ENCODE data around the gene EHD2.
"Not testable (repeated sequence)": the region's sequence is repeated elsewhere in the genome, so short reads cannot be mapped to it uniquely, and the experiment has no call there.

EHD2 gene

GRCh38 chr19:47754206-47755064 lies 41.2 kb downstream of the EHD2 start:
- no peak for DNase-seq

DNA sequence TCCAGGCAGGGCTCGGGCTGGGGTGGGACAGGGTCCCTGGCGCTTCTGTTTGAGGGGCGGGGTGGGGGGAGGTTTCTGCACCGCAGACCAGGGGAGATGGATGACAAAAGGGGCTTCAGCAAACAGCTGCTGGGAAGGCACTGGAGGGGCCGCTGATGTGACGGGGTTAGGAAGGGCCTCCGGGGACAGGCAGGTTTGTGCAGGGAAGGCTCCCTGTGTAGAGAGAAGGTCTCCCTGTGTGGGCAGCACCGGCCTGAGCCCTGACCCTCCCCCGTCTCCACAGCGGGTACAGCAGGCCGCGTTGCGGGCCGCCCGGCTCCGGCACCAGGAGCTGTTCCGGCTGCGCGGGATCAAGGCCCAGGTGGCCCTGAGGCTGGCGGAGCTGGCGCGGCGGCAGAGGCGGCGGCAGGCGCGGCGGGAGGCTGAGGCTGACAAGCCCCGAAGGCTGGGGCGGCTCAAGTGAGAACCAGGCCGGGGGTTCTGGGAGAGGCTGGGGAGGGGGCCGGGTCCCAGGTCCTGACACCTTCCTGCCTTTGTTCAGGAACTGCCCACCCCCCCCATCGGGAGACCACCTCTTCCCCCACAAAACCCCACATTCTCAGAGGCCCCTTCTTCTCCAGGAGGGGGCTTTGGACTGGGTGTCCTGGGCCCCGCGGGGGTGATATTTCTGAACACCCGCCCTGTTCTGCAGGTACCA lies 42.0 kb downstream of the EHD2 start:
- DNase-seq: no peak

- DNase-seq: no peak
These were observed 42.8 kb downstream of the EHD2 start for GRCh38 chr19:47755762-47756626.

GRCh38 chr19:47756627-47756929 lies 43.4 kb downstream of the EHD2 start:
- DNase-seq: no peak

DNA sequence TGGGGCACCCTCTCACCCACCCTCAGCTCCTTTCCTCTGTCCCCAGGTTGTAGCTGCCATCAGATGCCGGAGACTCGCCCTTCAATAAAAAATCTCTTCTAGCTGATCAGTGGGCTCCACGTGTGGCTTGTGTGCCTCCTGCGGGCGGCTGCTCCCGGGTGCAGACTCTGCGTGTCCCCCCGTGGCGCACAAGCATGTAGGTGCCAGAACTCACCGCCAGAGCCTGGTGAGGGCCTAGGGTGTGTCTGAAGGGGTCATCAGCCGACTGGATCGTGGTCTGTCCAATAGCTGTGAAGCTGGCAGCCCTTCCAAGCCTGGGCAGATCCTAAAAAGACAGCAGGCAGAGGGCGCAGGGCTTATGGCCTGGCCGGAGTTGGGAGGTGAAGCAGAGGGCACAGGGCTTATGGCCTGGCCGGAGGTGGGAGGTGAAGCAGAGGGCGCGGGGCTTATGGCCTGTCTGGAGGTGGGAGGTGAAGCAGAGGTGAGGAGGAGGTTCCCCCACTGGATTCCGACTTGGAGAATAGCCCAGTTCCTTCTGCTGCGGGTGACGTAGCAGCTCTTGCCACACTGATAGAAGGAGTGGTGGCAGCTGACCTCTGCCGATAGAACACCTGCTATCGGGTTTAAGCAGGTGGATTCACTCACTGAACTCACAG lies 43.9 kb downstream of the EHD2 start:
- DNase-seq: no peak

DNA sequence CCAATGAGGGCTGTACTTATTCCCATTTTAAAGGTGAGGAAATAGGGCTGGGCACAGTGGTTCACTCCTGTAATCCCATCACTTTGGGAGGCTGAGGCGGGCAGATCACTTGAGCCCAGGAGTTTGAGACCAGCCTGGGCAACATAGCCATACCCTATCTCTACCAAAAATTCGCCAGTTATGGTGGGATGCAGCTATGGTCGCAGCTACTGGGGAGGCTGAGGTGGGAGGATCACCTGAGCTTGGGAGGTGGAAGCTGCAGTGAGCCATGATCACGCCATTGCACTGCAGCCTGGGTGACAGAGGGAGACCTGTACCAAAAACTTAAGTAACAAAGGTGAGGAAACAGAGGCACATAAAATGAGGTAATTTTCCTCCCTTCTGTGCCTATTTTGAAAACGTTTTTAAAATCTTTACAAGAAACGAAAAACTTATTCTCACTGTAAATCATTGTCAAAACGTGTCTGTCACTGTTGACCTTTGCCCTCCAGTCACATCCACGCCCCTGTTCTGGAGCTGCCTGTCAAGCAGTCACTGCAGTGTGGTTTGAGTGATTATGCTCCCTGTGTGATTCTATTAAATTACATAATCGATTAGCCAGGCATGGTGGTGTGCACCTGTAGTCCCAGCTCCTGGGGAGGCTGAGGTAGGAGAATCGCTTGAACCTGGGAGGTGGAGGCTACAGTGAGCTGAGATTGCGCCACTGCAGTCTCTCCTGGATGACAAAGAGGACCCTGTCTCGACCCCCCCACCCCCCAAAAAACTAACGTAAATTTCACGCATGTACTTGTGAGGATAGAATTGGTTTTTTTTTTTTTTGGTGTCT lies 44.6 kb downstream of the EHD2 start:
- DNase-seq: no peak

- no peak for DNase-seq
These were observed 45.2 kb downstream of the EHD2 start for GRCh38 chr19:47758443-47758804.

DNA sequence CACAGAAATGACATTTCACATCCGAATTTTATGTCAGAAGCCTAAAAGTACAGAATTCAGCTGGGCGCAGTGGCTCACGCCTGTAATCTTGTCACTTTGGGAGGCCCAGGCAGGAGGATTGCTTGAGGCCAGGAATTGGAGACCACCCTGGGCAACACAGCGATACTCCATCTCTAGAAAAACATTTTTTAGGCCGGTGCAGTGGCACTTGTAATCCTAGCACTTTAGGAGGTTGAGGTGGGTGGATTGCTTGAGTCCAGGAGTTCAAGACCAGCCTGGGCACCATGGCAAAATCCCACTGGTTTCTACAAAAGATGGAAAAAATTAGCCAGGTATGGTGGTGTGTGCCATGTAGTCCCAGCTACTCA lies 47.4 kb downstream of the EHD2 start:
- no peak for DNase-seq

GRCh38 chr19:47761566-47761965 lies 48.3 kb downstream of the EHD2 start:
- DNase-seq: no peak

GRCh38 chr19:47762151-47762550 lies 48.9 kb downstream of the EHD2 start:
- no peak for DNase-seq

DNA sequence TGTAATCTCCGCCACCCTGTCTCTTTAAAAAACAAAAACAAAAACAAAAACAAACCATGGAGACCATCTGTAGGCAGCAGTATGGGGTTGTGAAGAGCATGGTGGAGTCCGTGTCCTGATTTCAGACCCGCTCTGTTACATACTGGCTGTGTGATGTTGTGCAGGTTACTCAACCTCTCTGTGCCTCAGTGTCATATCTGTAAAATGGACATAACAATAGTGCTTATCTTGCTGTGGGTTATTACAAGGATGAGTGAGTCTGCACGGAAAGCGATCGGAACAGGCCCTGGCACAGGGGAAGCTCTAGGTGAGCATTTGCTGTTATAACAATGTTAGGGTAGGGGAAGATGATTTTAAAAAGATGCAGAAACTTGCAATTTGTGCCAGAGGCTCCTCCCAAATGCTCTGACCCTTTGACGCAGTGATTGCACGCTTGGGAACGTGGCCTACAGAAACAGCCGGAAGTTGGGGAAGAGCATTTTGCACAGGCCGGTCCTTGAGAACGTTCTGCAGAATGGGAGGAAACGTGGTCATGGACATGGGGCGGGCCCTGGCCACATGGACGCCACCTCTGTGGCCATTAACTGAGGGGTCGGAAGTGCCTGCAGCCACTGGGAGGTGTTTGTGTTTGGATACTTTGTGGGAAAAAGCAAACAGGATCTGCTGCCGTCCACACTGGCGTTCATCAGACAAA lies 49.5 kb downstream of the EHD2 start:
- no peak for DNase-seq

DNA sequence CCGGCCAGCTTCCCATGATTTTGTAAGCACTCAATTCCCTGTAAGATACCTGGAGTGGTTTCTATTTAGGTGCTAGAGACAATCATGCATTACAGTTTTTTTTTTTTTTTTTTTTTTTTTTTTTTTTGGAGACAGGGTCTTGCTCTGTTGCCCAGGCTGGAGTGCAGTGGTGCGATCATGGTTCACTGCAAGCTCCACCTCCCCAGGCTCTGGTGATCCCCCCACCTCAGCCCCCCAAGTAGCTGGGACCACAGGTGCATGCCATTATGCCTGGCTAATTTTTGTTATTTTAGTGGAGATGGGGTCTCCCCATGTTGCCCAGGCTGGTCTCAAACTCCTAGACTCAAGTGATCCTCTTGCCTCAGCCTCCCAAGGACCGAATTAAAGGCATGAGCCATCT lies 51.5 kb downstream of the EHD2 start:
- DNase-seq: not testable (repeated sequence)

GRCh38 chr19:47765523-47766358 lies 52.5 kb downstream of the EHD2 start:
- peak; percentile 54 for DNase-seq

DNA sequence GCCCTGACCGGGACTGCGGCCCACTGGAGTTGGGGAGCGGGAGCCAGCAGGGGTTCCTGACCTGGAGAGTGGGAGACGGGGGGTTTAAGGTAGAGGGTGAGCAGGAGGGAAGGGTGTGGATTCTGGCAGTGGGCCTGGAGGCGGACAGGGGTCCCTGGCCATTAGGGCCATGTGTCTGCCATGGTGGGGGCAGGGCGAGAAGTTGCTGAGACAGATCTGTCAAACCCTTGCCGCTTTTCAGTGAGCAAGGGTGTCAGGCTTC lies 53.1 kb downstream of the EHD2 start:
- DNase-seq: no peak

GRCh38 chr19:47766670-47767069 lies 53.4 kb downstream of the EHD2 start:
- no peak for DNase-seq

- DNase-seq: no peak
These were observed 54.1 kb downstream of the EHD2 start for GRCh38 chr19:47767349-47767748.

GRCh38 chr19:47768604-47769003 lies 55.4 kb downstream of the EHD2 start:
- no peak for DNase-seq

DNA sequence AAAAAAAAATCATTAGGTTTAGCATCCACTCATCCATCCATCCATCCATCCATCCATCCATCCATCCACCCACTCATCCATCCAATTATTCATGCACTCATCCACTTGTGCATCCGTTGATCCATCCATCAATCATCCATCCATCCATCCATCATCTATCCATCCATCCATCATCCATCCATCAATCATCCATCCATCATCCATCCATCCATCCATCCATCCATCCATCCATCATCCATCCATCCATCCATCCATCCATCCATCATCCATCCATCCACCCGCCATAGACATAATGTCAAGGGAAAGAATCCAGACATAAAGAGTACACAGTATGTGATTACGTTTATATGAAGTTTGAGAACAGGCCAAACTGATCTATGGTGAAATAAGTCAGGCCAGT lies 56.3 kb downstream of the EHD2 start:
- no peak for DNase-seq

- not testable (repeated sequence) for DNase-seq
These were observed 58.1 kb downstream of the EHD2 start for GRCh38 chr19:47771291-47771690.

DNA sequence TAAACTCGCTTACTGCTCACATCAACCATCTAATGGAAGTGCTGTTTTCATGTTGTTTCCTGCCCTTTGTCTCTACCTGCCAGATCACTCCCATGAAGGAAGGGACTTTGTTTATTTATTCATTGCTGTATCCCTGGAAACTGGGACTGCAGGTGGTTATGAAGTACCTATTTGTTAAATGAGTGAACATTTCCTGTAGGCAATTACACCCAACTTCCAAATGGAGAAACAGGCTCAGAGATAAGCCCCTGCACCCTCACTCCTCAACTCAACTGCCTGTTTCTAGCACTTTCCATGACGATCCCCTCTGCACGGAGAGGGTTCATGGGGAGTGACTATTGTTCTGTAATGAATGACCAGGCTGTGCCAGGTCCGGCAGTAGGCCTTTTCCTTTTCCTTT lies 63.3 kb downstream of the EHD2 start:
- no peak for DNase-seq

All from NCI-H1694 treated with DMSO at 0.1 percent for 48 hours (cell line).